Neuron (in vitro differentiated cells): ENCODE results near the gene S100G.
"Not testable (repeated sequence)": the region's sequence is repeated elsewhere in the genome, so short reads cannot be mapped to it uniquely, and the experiment has no call there.

Source experiments
- H2AFZ ChIP-seq: one replicate; pipeline ENCODE4 v1.6.1; 2013; ENCODE audit warnings: low read depth, mild to moderate bottlenecking, inconsistent platforms, low read length, moderate library complexity
- H3K27me3 ChIP-seq: one replicate; pipeline ENCODE4 v1.6.1; 2013; ENCODE audit warnings: low read length; ENCODE audit not compliant: insufficient read depth
- H3K36me3 ChIP-seq: one replicate; pipeline ENCODE4 v1.6.1; 2013; ENCODE audit warnings: low read length; ENCODE audit not compliant: insufficient read depth
- H3K4me1 ChIP-seq: one replicate; pipeline ENCODE4 v1.6.1; 2013; ENCODE audit warnings: low read length; ENCODE audit not compliant: insufficient read depth
- H3K4me3 ChIP-seq: 2 replicates; pipeline ENCODE4 v1.5.1; 2013; ENCODE audit warnings: mild to moderate bottlenecking, low read length, moderate library complexity
- H3K9me3 ChIP-seq: one replicate; pipeline ENCODE4 v1.6.1; 2013; ENCODE audit warnings: low read length

S100G gene

GRCh38 chrX:16649858-16650257 is at the start of gene S100G:
S100G (plus strand) TSS chrX:16650158; CDS start chrX:16651007, 849 bp downstream.
- peaks cover 5% of the 10 kb centered on the region for H3K4me1 ChIP-seq
- H3K9me3 ChIP-seq = no peaks in the 10 kb centered on the region
- H2AFZ ChIP-seq = no peak within 1 kb of the TSS
- H3K27me3 ChIP-seq = no peaks in the 10 kb centered on the region
- peaks cover 5% of the 10 kb centered on the region for H3K36me3 ChIP-seq
- H3K4me3 ChIP-seq = no peak within 1 kb of the TSS

GRCh38 chrX:16601885-16602284 is 48.1 kb upstream of the S100G start:
- Histone ChIP-seq H3K4me1 (no peaks in the 10 kb centered on the region), H3K9me3 (peaks cover 2% of the 10 kb centered on the region), H3K36me3 (peaks cover 6% of the 10 kb centered on the region), H2AFZ (no peak overlapping the region), H3K27me3 (no peaks in the 10 kb centered on the region), H3K4me3 (no peak overlapping the region)

- peaks cover 15% of the 10 kb centered on the region for H3K36me3 ChIP-seq
- H3K27me3 ChIP-seq, H3K4me1 ChIP-seq, H3K9me3 ChIP-seq, H3K4me3 ChIP-seq, H2AFZ ChIP-seq: not testable (repeated sequence)
These were observed 46.7 kb upstream of the S100G start for GRCh38 chrX:16603235-16603634.

GRCh38 chrX:16603822-16604221 is 46.1 kb upstream of the S100G start:
- H3K4me1 ChIP-seq = no peaks in the 10 kb centered on the region
- peaks cover 2% of the 10 kb centered on the region for H3K9me3 ChIP-seq
- H3K27me3 ChIP-seq = no peaks in the 10 kb centered on the region
- H3K36me3 ChIP-seq = peaks cover 15% of the 10 kb centered on the region
- no peak overlapping the region for H3K4me3 ChIP-seq
- H2AFZ ChIP-seq = no peak overlapping the region

- Histone ChIP-seq H3K4me1 (no peaks in the 10 kb centered on the region), H3K4me3 (no peak overlapping the region), H3K27me3 (no peaks in the 10 kb centered on the region), H3K9me3 (peaks cover 2% of the 10 kb centered on the region), H2AFZ (no peak overlapping the region), H3K36me3 (peaks cover 15% of the 10 kb centered on the region)
These were observed 45.6 kb upstream of the S100G start for GRCh38 chrX:16604337-16604736.

- Histone ChIP-seq H3K9me3 (peaks cover 2% of the 10 kb centered on the region), H3K4me1 (no peaks in the 10 kb centered on the region), H3K36me3 (peaks cover 15% of the 10 kb centered on the region), H3K27me3 (no peaks in the 10 kb centered on the region), H2AFZ (no peak overlapping the region), H3K4me3 (no peak overlapping the region)
These were observed 43.7 kb upstream of the S100G start for GRCh38 chrX:16606142-16606720.

- Histone ChIP-seq H2AFZ (no peak overlapping the region), H3K27me3 (no peaks in the 10 kb centered on the region), H3K9me3 (no peaks in the 10 kb centered on the region), H3K36me3 (peaks cover 26% of the 10 kb centered on the region), H3K4me3 (no peak overlapping the region), H3K4me1 (no peaks in the 10 kb centered on the region)
These were observed 39.8 kb upstream of the S100G start for GRCh38 chrX:16610121-16610621.

- peaks cover 30% of the 10 kb centered on the region for H3K36me3 ChIP-seq
These were observed 39.3 kb upstream of the S100G start for GRCh38 chrX:16610654-16611053.

GRCh38 chrX:16612257-16612897 is 37.6 kb upstream of the S100G start:
- Histone ChIP-seq H3K4me1 (no peaks in the 10 kb centered on the region), H3K4me3 (no peak overlapping the region), H3K9me3 (no peaks in the 10 kb centered on the region), H3K36me3 (peaks cover 29% of the 10 kb centered on the region), H2AFZ (no peak overlapping the region), H3K27me3 (no peaks in the 10 kb centered on the region)

More at GRCh38 chrX:16610654-16611053, 39.3 kb upstream of the S100G start:
- not testable (repeated sequence) for H3K9me3 ChIP-seq, H3K4me3 ChIP-seq, H3K27me3 ChIP-seq, H3K4me1 ChIP-seq, H2AFZ ChIP-seq

- Histone ChIP-seq H3K9me3 (no peaks in the 10 kb centered on the region), H3K4me1 (no peaks in the 10 kb centered on the region), H3K36me3 (peaks cover 45% of the 10 kb centered on the region), H3K4me3 (no peak overlapping the region), H2AFZ (no peak overlapping the region), H3K27me3 (no peaks in the 10 kb centered on the region)
These were observed 32.6 kb upstream of the S100G start for GRCh38 chrX:16617382-16617781.

- no peaks in the 10 kb centered on the region for H3K4me1 ChIP-seq
- H3K27me3 ChIP-seq = no peaks in the 10 kb centered on the region
- peaks cover 41% of the 10 kb centered on the region for H3K36me3 ChIP-seq
- no peak overlapping the region for H2AFZ ChIP-seq
- H3K9me3 ChIP-seq = no peaks in the 10 kb centered on the region
- no peak overlapping the region for H3K4me3 ChIP-seq
These were observed 31.5 kb upstream of the S100G start for GRCh38 chrX:16618422-16618821.

- Histone ChIP-seq H3K36me3 (peaks cover 36% of the 10 kb centered on the region), H3K27me3 (no peaks in the 10 kb centered on the region), H3K9me3 (no peaks in the 10 kb centered on the region), H2AFZ (no peak overlapping the region), H3K4me3 (no peak overlapping the region), H3K4me1 (no peaks in the 10 kb centered on the region)
These were observed 30.9 kb upstream of the S100G start for GRCh38 chrX:16619024-16619423.

- H3K36me3 ChIP-seq, H3K4me3 ChIP-seq, H3K27me3 ChIP-seq, H2AFZ ChIP-seq, H3K9me3 ChIP-seq: not testable (repeated sequence)
- H3K4me1 ChIP-seq = peaks cover 16% of the 10 kb centered on the region
These were observed 21.4 kb upstream of the S100G start for GRCh38 chrX:16628511-16628910.
